A673 (cell line): ENCODE results near the gene MTFR2. TPM values are rescaled to one million over a fixed set of nuclear protein-coding genes. Genes with fewer than 3 reads are reported as not detected.
A peak's percentile ranks its signal among the peaks of the same experiment; 100 is the strongest.
"Not testable (repeated sequence)": the region's sequence is repeated elsewhere in the genome, so short reads cannot be mapped to it uniquely, and the experiment has no call there.

Experiments used
- BruUV-seq: library from RNA; stranded (reverse); fragments of 400-500 nt; replicated peaks from 2 replicates; lab custom pipeline; 2021; lab: Mats Ljungman, UMichigan
- CTCF ChIA-PET: fragments of 300-600 bp; sonication (Branson Sonifier 250); formaldehyde crosslinking; loops from one replicate; lab custom pipeline; 2022; ENCODE audit warnings: antibody characterized with exemption; lab: Charles Lee
- POLR2A ChIA-PET: fragments of 300-600 bp; sonication (Branson Sonifier 250); formaldehyde crosslinking; loops from one replicate; lab custom pipeline; 2022; ENCODE audit warnings: antibody characterized with exemption; ENCODE audit not compliant: low non-redundant PET; lab: Charles Lee
- DNase-seq: peaks from one replicate; pipeline ENCODE4 v3.0.0-alpha.2; 2015; ENCODE audit warnings: low spot score
- H3K27ac ChIP-seq: fragments of 200-600 bp; sonication (generic); 2 replicates; pipeline ENCODE4 v1.5.1; 2016; ENCODE audit warnings: mixed run types, low read depth, mild to moderate bottlenecking, mixed read lengths, antibody characterized with exemption, low read length; ENCODE audit not compliant: poor library complexity, severe bottlenecking
- H3K27me3 ChIP-seq: fragments of 200-600 bp; sonication (generic); replicated peaks from 2 replicates; pipeline ENCODE4 v1.6.1; 2017; ENCODE audit warnings: mixed run types, low read depth, mild to moderate bottlenecking, mixed read lengths, antibody characterized with exemption, low read length; ENCODE audit not compliant: insufficient read depth, poor library complexity
- H3K36me3 ChIP-seq: fragments of 200-600 bp; sonication (generic); 2 replicates; pipeline ENCODE4 v1.6.1; 2016; ENCODE audit warnings: mixed run types, mild to moderate bottlenecking, mixed read lengths, antibody characterized with exemption, low read length; ENCODE audit not compliant: insufficient read depth, poor library complexity, severe bottlenecking
- H3K4me1 ChIP-seq: fragments of 200-600 bp; sonication (generic); 2 replicates; pipeline ENCODE4 v1.6.1; 2017; ENCODE audit warnings: mixed run types, mild to moderate bottlenecking, mixed read lengths, antibody characterized with exemption, low read length; ENCODE audit not compliant: insufficient read depth, poor library complexity, severe bottlenecking
- H3K4me3 ChIP-seq: fragments of 200-600 bp; sonication (generic); 2 replicates; pipeline ENCODE4 v1.5.1; 2016; ENCODE audit warnings: low read depth, mixed run types, mild to moderate bottlenecking, mixed read lengths, low read length; ENCODE audit not compliant: poor library complexity, severe bottlenecking
- H3K9me3 ChIP-seq: fragments of 200-600 bp; sonication (generic); 2 replicates; pipeline ENCODE4 v1.6.1; 2016; ENCODE audit warnings: mixed run types, low read depth, mild to moderate bottlenecking, mixed read lengths, antibody characterized with exemption, low read length; ENCODE audit not compliant: poor library complexity, severe bottlenecking
- EZH2 ChIP-seq: fragments of 200-600 bp; sonication (generic); IDR thresholded peaks from 2 replicates; pipeline ENCODE4 v1.6.1; 2017; ENCODE audit warnings: borderline replicate concordance, low read depth, mild to moderate bottlenecking, mixed read lengths, antibody characterized with exemption, low read length; ENCODE audit not compliant: poor library complexity, severe bottlenecking
- intact Hi-C: fragments of 100-400 bp; cut with micrococcal nuclease; formaldehyde crosslinking; loops from one replicate; pipeline ENCODE4 v1.10.0; 2022; ENCODE audit not compliant: unreplicated experiment
- total RNA-seq: library from RNA; stranded (reverse); gene quantifications from 2 replicates; pipeline ENCODE4 v1.2.3, GENCODE V29; 2021
- TF ChIP-seq, protein P1 (sequence below): fragments of 300-800, 200-600 bp; sonication (generic); conservative IDR thresholded peaks from 2 replicates; pipeline ENCODE4 v1.5.1; 2017; ENCODE audit warnings: low read depth, mild to moderate bottlenecking, antibody characterized with exemption, low read length, moderate library complexity, mixed read lengths

The MTFR2 gene
- total RNA-seq, 1 experiment from 2014 or later = 12.6 TPM

GRCh38 chr6:136226674-136227377 is 23.3 kb downstream of the MTFR2 start:
- no peaks in the 10 kb centered on the region for H3K36me3 ChIP-seq
- H3K27ac ChIP-seq = no peak overlapping the region
- TF ChIP-seq, protein P1, sequence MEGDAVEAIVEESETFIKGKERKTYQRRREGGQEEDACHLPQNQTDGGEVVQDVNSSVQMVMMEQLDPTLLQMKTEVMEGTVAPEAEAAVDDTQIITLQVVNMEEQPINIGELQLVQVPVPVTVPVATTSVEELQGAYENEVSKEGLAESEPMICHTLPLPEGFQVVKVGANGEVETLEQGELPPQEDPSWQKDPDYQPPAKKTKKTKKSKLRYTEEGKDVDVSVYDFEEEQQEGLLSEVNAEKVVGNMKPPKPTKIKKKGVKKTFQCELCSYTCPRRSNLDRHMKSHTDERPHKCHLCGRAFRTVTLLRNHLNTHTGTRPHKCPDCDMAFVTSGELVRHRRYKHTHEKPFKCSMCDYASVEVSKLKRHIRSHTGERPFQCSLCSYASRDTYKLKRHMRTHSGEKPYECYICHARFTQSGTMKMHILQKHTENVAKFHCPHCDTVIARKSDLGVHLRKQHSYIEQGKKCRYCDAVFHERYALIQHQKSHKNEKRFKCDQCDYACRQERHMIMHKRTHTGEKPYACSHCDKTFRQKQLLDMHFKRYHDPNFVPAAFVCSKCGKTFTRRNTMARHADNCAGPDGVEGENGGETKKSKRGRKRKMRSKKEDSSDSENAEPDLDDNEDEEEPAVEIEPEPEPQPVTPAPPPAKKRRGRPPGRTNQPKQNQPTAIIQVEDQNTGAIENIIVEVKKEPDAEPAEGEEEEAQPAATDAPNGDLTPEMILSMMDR = no peak
- TF ChIP-seq EZH2 = no peak
- H3K4me1 ChIP-seq = peaks cover 4% of the 10 kb centered on the region
- no peak for DNase-seq
- BruUV-seq = no TSS peak
- H3K4me3 ChIP-seq = no peak overlapping the region
- no peaks in the 10 kb centered on the region for H3K9me3 ChIP-seq
- intact Hi-C loops = loop anchor here (1.0 to 10.0 kb wide), 7 partner anchors 195 to 775 kb away; no protein-coding TSS in a partner anchor
- CTCF ChIA-PET = interaction anchor here (0.8 to 1.1 kb wide), 3 partner anchors 195 to 691 kb away, joined by 3 to 4 read pairs (median 3); no protein-coding TSS in a partner anchor
- H3K27me3 ChIP-seq = no peaks in the 10 kb centered on the region
- POLR2A ChIA-PET = no interaction called here

- H3K4me3 ChIP-seq = peak overlapping the region; percentile 7
- no TSS peak for BruUV-seq
- POLR2A ChIA-PET = no interaction called here
These were observed 24.0 kb downstream of the MTFR2 start for GRCh38 chr6:136226027-136226673.

DNA sequence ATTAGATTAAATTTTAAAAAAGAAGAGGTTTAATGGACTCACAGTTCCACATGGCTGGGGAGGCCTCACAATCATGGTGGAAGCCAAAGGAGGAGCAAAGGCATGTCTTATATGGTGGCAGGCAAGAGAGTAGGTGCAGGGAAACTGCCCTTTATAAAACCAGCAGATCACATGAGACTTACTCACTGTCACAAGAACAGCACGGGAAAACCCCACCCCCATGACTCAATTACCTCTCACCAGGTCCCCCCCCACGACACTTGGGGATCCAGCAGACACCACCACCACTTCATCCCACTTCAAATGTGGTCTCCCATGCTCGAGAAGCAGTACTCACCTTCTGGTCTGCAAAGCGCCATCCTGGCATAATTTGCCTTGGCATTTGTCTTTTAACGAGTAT is 24.6 kb downstream of the MTFR2 start:
- Histone ChIP-seq H3K27ac (no peak overlapping the region), H3K27me3 (no peaks in the 10 kb centered on the region), H3K4me3 (no peak overlapping the region), H3K4me1 (peaks cover 4% of the 10 kb centered on the region), H3K9me3 (no peaks in the 10 kb centered on the region), H3K36me3 (no peaks in the 10 kb centered on the region)
- no TSS peak for BruUV-seq
- no peak for TF ChIP-seq EZH2
- TF ChIP-seq, protein P1 = no peak
- intact Hi-C loops = loop anchor here (5.0 to 10.0 kb wide), 3 partner anchors 193 to 773 kb away; no protein-coding TSS in a partner anchor
- POLR2A ChIA-PET = no interaction called here
- no peak for DNase-seq
- CTCF ChIA-PET = interaction anchor here (0.6 to 1.1 kb wide), 4 partner anchors 191 to 690 kb away, joined by 3 to 4 read pairs (median 3); no protein-coding TSS in a partner anchor

More at GRCh38 chr6:136226027-136226673, 24.0 kb downstream of the MTFR2 start:
- Histone ChIP-seq H3K27me3 (no peaks in the 10 kb centered on the region), H3K36me3 (no peaks in the 10 kb centered on the region), H3K4me1 (peaks cover 4% of the 10 kb centered on the region), H3K9me3 (no peaks in the 10 kb centered on the region), H3K27ac (no peak overlapping the region)
- CTCF ChIA-PET = interaction anchor here (0.6 to 1.1 kb wide), 5 partner anchors 192 to 690 kb away, joined by 3 to 4 read pairs (median 3); no protein-coding TSS in a partner anchor
- TF ChIP-seq, protein P1 = peak; percentile 99
- TF ChIP-seq EZH2 = no peak
- DNase-seq = peak; percentile 61
- intact Hi-C loops = loop anchor here (1.0 to 10.0 kb wide), 7 partner anchors 194 to 774 kb away; no protein-coding TSS in a partner anchor

GRCh38 chr6:136224974-136225373 is 25.1 kb downstream of the MTFR2 start:
- H3K9me3 ChIP-seq, H3K27me3 ChIP-seq, H3K4me3 ChIP-seq, CTCF ChIA-PET, DNase-seq, H3K27ac ChIP-seq, BruUV-seq, H3K4me1 ChIP-seq, POLR2A ChIA-PET, H3K36me3 ChIP-seq: not testable (repeated sequence)
- intact Hi-C loops = loop anchor here (5.0 to 10.0 kb wide), 3 partner anchors 193 to 773 kb away; no protein-coding TSS in a partner anchor
